Cerebellar cortex (tissue), 1 donor: Measurements from ENCODE around the gene GPR107.

Source experiments
- DNase-seq: peaks from one replicate; pipeline ENCODE4 v3.0.0-alpha.2; 2015; ENCODE audit warnings: low spot score

The GPR107 gene

GRCh38 chr9:130054325-130054786, 650 bp downstream of the GPR107 start:
- DNase-seq = no peak

- no peak for DNase-seq
Measured at GRCh38 chr9:130054820-130055219, 1.1 kb downstream of the GPR107 start.

GRCh38 chr9:130058154-130058553, 4.4 kb downstream of the GPR107 start:
- DNase-seq = no peak

GRCh38 chr9:130058887-130059286, 5.2 kb downstream of the GPR107 start:
- no peak for DNase-seq

GRCh38 chr9:130060296-130060695, 6.6 kb downstream of the GPR107 start:
- DNase-seq = no peak

- no peak for DNase-seq
Measured at GRCh38 chr9:130062750-130063149, 9.0 kb downstream of the GPR107 start.

- DNase-seq = no peak
Measured at GRCh38 chr9:130064621-130065020, 10.9 kb downstream of the GPR107 start.

GRCh38 chr9:130069048-130069447, 15.3 kb downstream of the GPR107 start:
- DNase-seq = no peak

- DNase-seq = no peak
Measured at GRCh38 chr9:130072515-130073235, 19.0 kb downstream of the GPR107 start.

GRCh38 chr9:130073373-130073772, 19.7 kb downstream of the GPR107 start:
- DNase-seq = no peak

GRCh38 chr9:130078547-130078946, 24.8 kb downstream of the GPR107 start:
- peak; percentile 79 for DNase-seq

- DNase-seq = no peak
Measured at GRCh38 chr9:130084337-130084736, 30.6 kb downstream of the GPR107 start.

- peak; percentile 90 for DNase-seq
Measured at GRCh38 chr9:130088051-130088450, 34.3 kb downstream of the GPR107 start.

- DNase-seq = peak; percentile 70
Measured at GRCh38 chr9:130089141-130089540, 35.4 kb downstream of the GPR107 start.

GRCh38 chr9:130090915-130091314, 37.2 kb downstream of the GPR107 start:
- DNase-seq = peak; percentile 22

GRCh38 chr9:130092910-130093309, 39.2 kb downstream of the GPR107 start:
- DNase-seq = no peak

GRCh38 chr9:130095872-130096271, 42.2 kb downstream of the GPR107 start:
- DNase-seq = no peak

- DNase-seq = no peak
Measured at GRCh38 chr9:130100681-130101080, 47.0 kb downstream of the GPR107 start.

GRCh38 chr9:130101915-130102314, 48.2 kb downstream of the GPR107 start:
- DNase-seq = no peak

GRCh38 chr9:130104491-130105193, 50.9 kb downstream of the GPR107 start:
- no peak for DNase-seq

- no peak for DNase-seq
Measured at GRCh38 chr9:130106860-130107233, 53.1 kb downstream of the GPR107 start.

GRCh38 chr9:130107234-130107861, 53.6 kb downstream of the GPR107 start:
- DNase-seq = peak; percentile 94

GRCh38 chr9:130107955-130108354, 54.2 kb downstream of the GPR107 start:
- DNase-seq = no peak
